ENCODE results near the gene NEGR1. TPM values are rescaled to one million over a fixed set of nuclear protein-coding genes. Genes with fewer than 3 reads are reported as not detected.

Gene NEGR1
- total RNA-seq, 1 donor from 2014 or later, result 8.6 TPM

- Histone ChIP-seq H3K36me3 (ENCODE audit: insufficient read depth, low read length) (no peaks in the 10 kb centered on the region), H3K79me2 (ENCODE audit: insufficient read depth, low read length) (no peaks in the 10 kb centered on the region), H3K4me1 (ENCODE audit: insufficient read depth, low read length) (no peaks in the 10 kb centered on the region), H3K27me3 (ENCODE audit: insufficient read depth, low read length) (no peaks in the 10 kb centered on the region), H4K20me1 (ENCODE audit: insufficient read depth, low read length) (no peaks in the 10 kb centered on the region), H3K9ac (ENCODE audit: low read length) (no peak overlapping the region), H3K4me2 (ENCODE audit: low read length) (no peak overlapping the region), H2AFZ (ENCODE audit: low read depth, low read length) (no peak overlapping the region), H3K4me3 (ENCODE audit: insufficient read depth, low read depth, low read length) (no peak overlapping the region), H3K27ac (ENCODE audit: low read depth, low read length) (no peak overlapping the region), H3K9me3 (ENCODE audit: insufficient read depth, low read depth, low read length) (no peaks in the 10 kb centered on the region)
- H3K9me3 Mint-ChIP-seq (ENCODE audit: unreplicated experiment), result peaks cover 4% of the 10 kb centered on the region
- DNase-seq (ENCODE audit: low read depth) (peak; percentile 6), FAIRE-seq (no peak)
- no peaks in the 10 kb centered on the region for H3K27me3 Mint-ChIP-seq (ENCODE audit: low read depth, unreplicated experiment)
- H3K4me3 Mint-ChIP-seq (ENCODE audit: unreplicated experiment), result no peak overlapping the region
- no peak for TF ChIP-seq CTCF (IDR thresholded peaks at IDR 0.05; ENCODE audit: insufficient read depth, low read depth, low read length)
- TF ChIP-seq EZH2 (IDR thresholded peaks at IDR 0.05; ENCODE audit: insufficient read depth, low read length), result no peak
- H3K27ac Mint-ChIP-seq (ENCODE audit: unreplicated experiment), result peak overlapping the region; percentile 27
- no peaks in the 10 kb centered on the region for H3K4me1 Mint-ChIP-seq (ENCODE audit: low read depth, unreplicated experiment)
- H3K36me3 Mint-ChIP-seq (ENCODE audit: low read depth, unreplicated experiment), result no peaks in the 10 kb centered on the region
These were observed 931.5 kb downstream of the NEGR1 start for GRCh38 chr1:71350805-71351204.

GRCh38 chr1:71350330-71350729 lies 932.0 kb downstream of the NEGR1 start:
- DNase-seq (ENCODE audit: low read depth) (no peak), FAIRE-seq (no peak)
- Histone ChIP-seq H3K27me3 (ENCODE audit: insufficient read depth, low read length) (no peaks in the 10 kb centered on the region), H3K9me3 (ENCODE audit: insufficient read depth, low read depth, low read length) (no peaks in the 10 kb centered on the region), H3K79me2 (ENCODE audit: insufficient read depth, low read length) (no peaks in the 10 kb centered on the region), H4K20me1 (ENCODE audit: insufficient read depth, low read length) (no peaks in the 10 kb centered on the region), H3K4me1 (ENCODE audit: insufficient read depth, low read length) (no peaks in the 10 kb centered on the region), H3K27ac (ENCODE audit: low read depth, low read length) (no peak overlapping the region), H3K36me3 (ENCODE audit: insufficient read depth, low read length) (no peaks in the 10 kb centered on the region), H3K9ac (ENCODE audit: low read length) (no peak overlapping the region), H3K4me3 (ENCODE audit: insufficient read depth, low read depth, low read length) (no peak overlapping the region), H2AFZ (ENCODE audit: low read depth, low read length) (no peak overlapping the region), H3K4me2 (ENCODE audit: low read length) (no peak overlapping the region)
- no peak for TF ChIP-seq CTCF (IDR thresholded peaks at IDR 0.05; ENCODE audit: insufficient read depth, low read depth, low read length)
- TF ChIP-seq EZH2 (IDR thresholded peaks at IDR 0.05; ENCODE audit: insufficient read depth, low read length), result no peak
- Mint-ChIP-seq H3K36me3 (ENCODE audit: low read depth, unreplicated experiment) (no peaks in the 10 kb centered on the region), H3K4me1 (ENCODE audit: low read depth, unreplicated experiment) (no peaks in the 10 kb centered on the region), H3K9me3 (ENCODE audit: unreplicated experiment) (peaks cover 4% of the 10 kb centered on the region), H3K27ac (ENCODE audit: unreplicated experiment) (no peak overlapping the region), H3K4me3 (ENCODE audit: unreplicated experiment) (no peak overlapping the region), H3K27me3 (ENCODE audit: low read depth, unreplicated experiment) (no peaks in the 10 kb centered on the region)
